Spinal cord (tissue), 10 donors: ENCODE data around the gene PDGFD. TPM values are rescaled to one million over a fixed set of nuclear protein-coding genes. Genes with fewer than 3 reads are reported as not detected.

Source experiments
- DNase-seq, 6 donors: peaks; one replicate each; pipeline versions ENCODE4 v3.0.0 to v3.0.0-alpha.2; 2013 to 2015; ENCODE audit warnings: low spot score in 6 of 6, low read depth in 4 of 6
- H3K27ac ChIP-seq: one replicate; pipeline ENCODE4 v1.5.1; 2013; ENCODE audit warnings: low read depth, low read length, control low read depth
- H3K27me3 ChIP-seq: one replicate; pipeline ENCODE4 v1.6.1; 2013; ENCODE audit warnings: low read length; ENCODE audit not compliant: control insufficient read depth, insufficient read depth
- H3K36me3 ChIP-seq: one replicate; pipeline ENCODE4 v1.6.1; 2013; ENCODE audit warnings: low read length; ENCODE audit not compliant: control insufficient read depth, insufficient read depth
- H3K4me1 ChIP-seq: one replicate; pipeline ENCODE4 v1.6.1; 2013; ENCODE audit warnings: low read length; ENCODE audit not compliant: control insufficient read depth, insufficient read depth
- H3K4me3 ChIP-seq: one replicate; pipeline ENCODE4 v1.5.1; 2013; ENCODE audit warnings: low read depth, low read length, control low read depth
- H3K9me3 ChIP-seq: one replicate; pipeline ENCODE4 v1.6.1; 2013; ENCODE audit warnings: low read length; ENCODE audit not compliant: control insufficient read depth, insufficient read depth
- WGBS: methylation state at CpG from one replicate; pipeline ENCODE4 v1.1.5; 2013; ENCODE audit warnings: missing lambda C conversion rate; ENCODE audit not compliant: insufficient coverage; 5-methylcytosine and 5-hydroxymethylcytosine counted together
- polyA plus RNA-seq, 2 donors: library from polyadenylated mRNA; unstranded; fragments of 120-200 nt; gene quantifications; one replicate each; pipeline ENCODE4 v1.2.1, GENCODE V29; 2013; ENCODE audit not compliant: insufficient read length in 2 of 2
- total RNA-seq, 2 donors: library from RNA; depleted of rRNA in 1 of 2; stranded (reverse); fragments of 120-200 nt in 1 of 2; fragments of >200 nt in 1 of 2; gene quantifications; one replicate each; pipeline versions ENCODE4 v1.2.3 to v1.2.4, GENCODE V29; 2013 to 2014
- donor health status: healthy.

Gene PDGFD
- total and polyA plus RNA-seq, 4 donors = 10.0 to 34.2 (median 22.1) TPM

DNA sequence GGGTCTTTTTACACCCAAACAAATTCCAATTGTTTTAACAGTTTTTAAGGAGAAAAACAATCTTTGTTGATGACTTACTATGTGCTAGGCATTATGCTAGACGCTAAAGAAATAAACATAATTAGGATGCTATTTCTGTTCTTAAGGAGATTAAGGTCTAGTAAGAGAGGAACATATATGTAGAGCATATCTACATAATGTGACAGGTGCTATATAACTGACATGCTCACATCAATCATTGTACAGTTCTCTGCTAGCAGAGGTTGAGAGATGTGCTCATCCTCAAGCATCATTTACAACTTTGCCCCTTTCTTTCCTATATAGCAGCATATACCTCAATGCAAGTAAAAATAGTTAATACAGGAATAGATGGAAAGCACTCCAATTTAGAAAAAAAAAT is 37.5 kb downstream of the PDGFD start:
- no peak for DNase-seq
- Histone ChIP-seq H3K4me1 (peaks cover 2% of the 10 kb centered on the region), H3K27me3 (no peaks in the 10 kb centered on the region), H3K9me3 (no peaks in the 10 kb centered on the region), H3K36me3 (no peaks in the 10 kb centered on the region), H3K4me3 (no peak overlapping the region), H3K27ac (no peak overlapping the region)
- WGBS = no CpG with 5 or more reads among the region's 1 CpG

DNA sequence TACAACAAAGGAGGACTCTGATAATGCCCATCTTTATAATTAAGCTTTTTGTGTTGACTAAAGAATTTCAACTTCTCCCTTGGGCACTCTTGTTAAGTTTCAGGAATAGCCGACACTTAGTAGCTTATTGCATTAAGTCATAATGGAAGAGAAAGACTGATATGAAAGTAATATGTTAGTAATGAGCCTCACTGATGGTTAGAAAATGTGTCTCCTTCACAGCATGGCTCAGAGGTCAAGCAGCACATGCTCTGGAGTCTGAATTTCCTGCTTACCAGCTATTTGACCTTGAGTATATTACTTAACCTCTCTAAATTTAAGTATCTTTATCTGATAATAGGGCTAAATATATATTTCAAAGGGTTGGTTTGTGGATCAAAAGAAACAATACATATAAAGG is 39.0 kb downstream of the PDGFD start:
- Histone ChIP-seq H3K4me3 (no peak overlapping the region), H3K4me1 (peaks cover 2% of the 10 kb centered on the region), H3K27me3 (no peaks in the 10 kb centered on the region), H3K36me3 (no peaks in the 10 kb centered on the region), H3K27ac (no peak overlapping the region), H3K9me3 (no peaks in the 10 kb centered on the region)
- no CpG with 5 or more reads among the region's 1 CpG for WGBS
- no peak for DNase-seq

DNA sequence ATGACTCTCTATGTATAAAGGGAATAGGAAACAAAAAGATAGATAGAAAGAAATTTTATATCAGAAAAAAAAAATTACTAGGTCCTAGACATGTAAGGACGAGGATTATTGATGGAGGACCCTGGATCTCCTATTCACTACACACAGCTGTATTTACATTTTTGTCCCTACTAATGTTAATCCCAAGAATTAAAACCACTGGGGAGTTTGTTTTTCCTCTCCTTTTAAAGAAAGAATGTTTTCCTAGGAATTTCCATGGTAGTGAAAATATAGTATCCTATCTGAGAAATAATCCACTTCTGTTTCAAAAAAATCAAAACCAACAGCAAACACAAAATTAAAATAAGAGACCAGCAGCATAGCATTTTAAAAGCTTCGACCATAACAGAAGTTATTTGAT is 41.1 kb downstream of the PDGFD start:
- H3K27ac ChIP-seq = no peak overlapping the region
- no peak for DNase-seq
- no peaks in the 10 kb centered on the region for H3K36me3 ChIP-seq
- WGBS = no CpG with 5 or more reads among the region's 2 CpGs
- H3K4me3 ChIP-seq = no peak overlapping the region
- no peaks in the 10 kb centered on the region for H3K9me3 ChIP-seq
- peaks cover 2% of the 10 kb centered on the region for H3K4me1 ChIP-seq
- H3K27me3 ChIP-seq = no peaks in the 10 kb centered on the region

- Histone ChIP-seq H3K27me3 (no peaks in the 10 kb centered on the region), H3K4me1 (peaks cover 2% of the 10 kb centered on the region), H3K27ac (no peak overlapping the region), H3K36me3 (no peaks in the 10 kb centered on the region), H3K9me3 (no peaks in the 10 kb centered on the region), H3K4me3 (no peak overlapping the region)
- no peak for DNase-seq
Observed at GRCh38 chr11:104122011-104122635, 41.8 kb downstream of the PDGFD start.

DNA sequence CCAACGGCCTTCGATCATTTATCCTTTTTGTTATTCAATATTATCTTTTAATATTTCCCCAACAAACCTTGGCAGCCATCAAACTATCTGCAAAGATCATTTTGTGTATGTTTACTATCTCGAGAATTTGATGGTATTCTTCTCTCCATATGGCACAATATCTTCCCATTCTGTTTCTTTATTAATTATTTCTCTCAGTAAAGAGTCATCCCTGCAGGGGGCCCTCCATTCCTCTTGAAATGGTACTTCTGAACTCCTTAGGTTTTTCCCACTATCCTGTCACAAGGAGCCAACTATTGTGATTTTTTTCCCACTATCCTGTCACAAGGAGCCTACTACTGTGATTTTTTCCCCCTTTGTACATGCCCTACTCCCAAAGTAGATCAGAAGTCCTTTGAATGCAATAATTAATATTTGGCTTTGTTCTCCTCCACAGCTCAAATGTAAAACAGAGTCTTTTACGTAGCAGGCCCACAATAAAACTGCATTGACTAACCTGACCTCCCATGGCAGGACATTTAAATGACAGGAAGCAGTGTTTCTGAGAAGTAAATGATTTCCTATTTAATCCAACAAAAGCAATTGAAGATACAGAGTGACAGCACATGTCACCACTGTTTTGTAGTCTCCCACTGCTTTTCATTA is 43.3 kb downstream of the PDGFD start:
- H3K36me3 ChIP-seq = no peaks in the 10 kb centered on the region
- H3K9me3 ChIP-seq = no peaks in the 10 kb centered on the region
- H3K4me1 ChIP-seq = peaks cover 2% of the 10 kb centered on the region
- DNase-seq = no peak
- H3K27ac ChIP-seq = no peak overlapping the region
- WGBS = no CpG with 5 or more reads among the region's 4 CpGs
- H3K4me3 ChIP-seq = no peak overlapping the region
- H3K27me3 ChIP-seq = no peaks in the 10 kb centered on the region

DNA sequence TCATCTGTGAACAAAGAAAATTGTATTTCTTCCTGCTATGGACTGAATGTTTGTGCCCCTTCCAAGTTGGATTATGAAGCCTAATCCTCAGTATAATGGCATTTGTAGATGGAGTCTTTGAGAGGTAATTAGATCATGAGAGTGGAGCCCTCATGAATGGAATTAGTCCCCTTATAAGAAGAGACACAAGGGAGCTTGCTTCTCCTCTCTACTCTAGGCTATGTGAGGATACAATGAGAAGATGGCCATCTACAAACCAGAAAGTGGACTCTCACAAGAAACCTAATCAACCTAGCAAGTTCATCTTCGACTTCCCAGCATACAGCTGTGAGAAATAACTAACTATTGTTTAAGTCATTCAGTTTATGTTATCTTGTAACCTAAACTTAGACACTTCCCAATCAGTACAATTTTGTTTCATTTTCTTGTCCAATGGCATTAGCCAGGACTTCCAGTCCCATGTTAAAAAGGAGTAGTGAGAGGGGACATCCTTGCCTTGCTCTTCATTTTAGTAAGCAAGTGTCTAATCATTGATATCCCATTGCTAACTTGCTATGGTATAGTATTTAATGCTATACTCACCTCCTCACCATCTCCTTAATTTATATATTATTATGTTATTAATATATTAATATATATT is 45.7 kb downstream of the PDGFD start:
- no peaks in the 10 kb centered on the region for H3K27me3 ChIP-seq
- no CpG with 5 or more reads among the region's 1 CpG for WGBS
- DNase-seq = no peak
- H3K9me3 ChIP-seq = no peaks in the 10 kb centered on the region
- no peak overlapping the region for H3K4me3 ChIP-seq
- peaks cover 2% of the 10 kb centered on the region for H3K4me1 ChIP-seq
- H3K36me3 ChIP-seq = no peaks in the 10 kb centered on the region
- H3K27ac ChIP-seq = no peak overlapping the region

DNA sequence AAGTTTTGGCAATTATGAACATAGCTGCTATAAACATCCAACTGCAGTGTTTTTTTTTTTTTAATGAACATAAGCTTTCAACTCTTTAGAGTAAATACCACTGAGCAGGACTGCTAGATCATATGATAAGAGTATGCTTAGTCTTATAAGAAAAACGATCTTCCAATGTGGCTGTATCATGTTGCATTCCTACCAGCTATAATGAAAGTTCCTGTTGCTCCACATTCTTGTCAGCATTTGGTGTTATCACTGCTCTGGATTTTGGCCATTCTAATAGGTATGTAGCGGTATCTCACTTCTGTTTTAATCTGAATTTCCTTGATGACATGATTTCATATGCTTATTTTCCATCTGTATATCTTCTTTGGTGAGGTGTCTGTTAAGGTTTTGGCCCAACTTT is 50.4 kb downstream of the PDGFD start:
- Histone ChIP-seq H3K4me1 (no peaks in the 10 kb centered on the region), H3K27ac (no peak overlapping the region), H3K36me3 (no peaks in the 10 kb centered on the region), H3K4me3 (no peak overlapping the region), H3K27me3 (no peaks in the 10 kb centered on the region), H3K9me3 (no peaks in the 10 kb centered on the region)
- WGBS = no CpG with 5 or more reads among the region's 2 CpGs
- DNase-seq = no peak

GRCh38 chr11:104106136-104106754 is 57.7 kb downstream of the PDGFD start:
- Histone ChIP-seq H3K4me3 (no peak overlapping the region), H3K36me3 (no peaks in the 10 kb centered on the region), H3K4me1 (no peaks in the 10 kb centered on the region), H3K9me3 (no peaks in the 10 kb centered on the region), H3K27me3 (no peaks in the 10 kb centered on the region), H3K27ac (no peak overlapping the region)
- DNase-seq = no peak
- WGBS = 66% methylated on average over 3 of the region's 5 CpGs

DNA sequence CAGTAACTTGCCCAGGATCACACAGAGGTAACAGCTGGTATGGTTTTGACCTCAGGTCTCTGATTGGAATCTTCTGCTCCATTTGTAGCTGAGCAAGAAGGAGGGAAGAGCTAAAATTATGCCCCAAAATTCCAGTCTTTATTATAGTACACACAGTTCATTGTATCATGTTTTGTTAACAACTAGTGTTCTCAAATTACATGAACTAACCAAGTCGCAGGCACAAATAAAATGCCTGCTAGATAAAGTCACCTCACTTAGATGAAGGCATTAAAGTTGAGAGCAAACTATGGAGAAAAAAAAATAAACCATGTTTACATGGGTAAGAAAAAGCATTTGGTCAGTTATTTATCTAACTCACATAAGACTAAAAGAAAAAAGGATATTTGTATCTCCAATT is 58.8 kb downstream of the PDGFD start:
- no peaks in the 10 kb centered on the region for H3K36me3 ChIP-seq
- no peaks in the 10 kb centered on the region for H3K4me1 ChIP-seq
- no peaks in the 10 kb centered on the region for H3K9me3 ChIP-seq
- DNase-seq = no peak
- H3K4me3 ChIP-seq = no peak overlapping the region
- H3K27ac ChIP-seq = no peak overlapping the region
- WGBS = no CpG with 5 or more reads among the region's 1 CpG
- no peaks in the 10 kb centered on the region for H3K27me3 ChIP-seq

DNA sequence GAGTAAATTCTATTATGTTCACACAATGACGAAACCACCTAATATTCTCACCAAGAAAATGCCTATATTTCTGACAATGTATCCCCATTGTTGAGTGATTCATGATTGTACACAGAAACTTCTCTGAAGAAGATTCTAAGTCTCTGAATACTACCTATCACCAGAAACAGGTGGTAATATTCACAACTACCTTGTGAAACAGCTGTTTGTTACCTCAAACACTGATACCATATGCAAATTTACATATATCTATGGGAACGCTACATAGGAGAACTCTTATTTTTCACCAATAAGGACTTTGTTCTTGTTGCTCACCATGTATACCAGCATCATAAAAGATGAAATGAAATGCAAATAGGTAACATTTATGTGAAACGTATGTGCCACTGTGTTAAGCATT is 59.3 kb downstream of the PDGFD start:
- no peak for DNase-seq

More for the DNA sequence above, 59.3 kb downstream of the PDGFD start:
- H3K4me3 ChIP-seq = no peak overlapping the region
- no peaks in the 10 kb centered on the region for H3K9me3 ChIP-seq
- no CpG with 5 or more reads among the region's 3 CpGs for WGBS
- no peaks in the 10 kb centered on the region for H3K27me3 ChIP-seq
- no peak overlapping the region for H3K27ac ChIP-seq
- H3K36me3 ChIP-seq = no peaks in the 10 kb centered on the region
- H3K4me1 ChIP-seq = no peaks in the 10 kb centered on the region
